CD14-positive monocyte (primary cell): Measurements from ENCODE around the gene ASTN2. TPM values are rescaled to one million over a fixed set of nuclear protein-coding genes. Genes with fewer than 3 reads are reported as not detected.

Source experiments
- DNase-seq, 3 donors: peaks; one replicate each; pipeline ENCODE4 v3.0.0-alpha.2; 2011 to 2022
- H2AFZ ChIP-seq: 2 replicates; pipeline ENCODE4 v1.6.0; 2012; ENCODE audit warnings: mild to moderate bottlenecking, low read depth, low read length, inconsistent platforms; ENCODE audit not compliant: insufficient read depth, poor library complexity, severe bottlenecking
- H3K27ac ChIP-seq, 2 donors: 1 replicate in 1 of 2; 2 replicates in 1 of 2; pipeline ENCODE4 v1.5.1; 2012 to 2013; ENCODE audit warnings: low read length in 2 of 2, control low read depth in 1 of 2, inconsistent platforms in 1 of 2, low read depth in 1 of 2, mild to moderate bottlenecking in 1 of 2
- H3K27me3 ChIP-seq, 2 donors: one replicate each; pipeline versions ENCODE4 v1.6.0 to v1.6.1; 2011 to 2013; ENCODE audit warnings: low read length in 2 of 2; ENCODE audit not compliant: control insufficient read depth in 2 of 2, insufficient read depth in 2 of 2
- H3K36me3 ChIP-seq, 2 donors: replicated peaks in 1 of 2; 1 replicate in 1 of 2; 2 replicates in 1 of 2; pipeline versions ENCODE4 v1.5.1 to v1.6.1; 2012 to 2013; ENCODE audit warnings: low read length in 2 of 2, control low read depth in 1 of 2, inconsistent platforms in 1 of 2, mild to moderate bottlenecking in 1 of 2; ENCODE audit not compliant: insufficient read depth in 2 of 2, control insufficient read depth in 1 of 2
- H3K4me1 ChIP-seq, 2 donors: 1 replicate in 1 of 2; 2 replicates in 1 of 2; pipeline versions ENCODE4 v1.5.1 to v1.6.1; 2012 to 2013; ENCODE audit warnings: low read length in 2 of 2, control low read depth in 1 of 2, inconsistent platforms in 1 of 2, mild to moderate bottlenecking in 1 of 2, moderate library complexity in 1 of 2; ENCODE audit not compliant: insufficient read depth in 2 of 2, control insufficient read depth in 1 of 2
- H3K4me2 ChIP-seq: replicated peaks from 2 replicates; pipeline ENCODE3; 2012; ENCODE audit warnings: low read length, moderate library complexity, mild to moderate bottlenecking; ENCODE audit not compliant: poor library complexity, severe bottlenecking; ENCODE audit errors: extremely low read depth
- H3K4me3 ChIP-seq, 3 experiments: fragments of 200-600 bp in 1 of 3; sonication (generic) in 1 of 3; replicated peaks in 1 of 3; 1 replicate in 2 of 3; 2 replicates in 1 of 3; pipeline ENCODE4 v1.5.1; 2011 to 2013; ENCODE audit warnings: low read length in 3 of 3, mild to moderate bottlenecking in 3 of 3, control low read depth in 2 of 3, low read depth in 2 of 3, inconsistent platforms in 1 of 3, moderate library complexity in 1 of 3
- H3K79me2 ChIP-seq: 2 replicates; pipeline ENCODE4 v1.6.0; 2012; ENCODE audit warnings: mild to moderate bottlenecking, control low read depth, inconsistent platforms, low read length, moderate library complexity; ENCODE audit not compliant: insufficient read depth
- H3K9ac ChIP-seq: 2 replicates; pipeline ENCODE4 v1.6.0; 2017; ENCODE audit warnings: low read length, mild to moderate bottlenecking; ENCODE audit not compliant: insufficient read depth, poor library complexity, severe bottlenecking
- H3K9me3 ChIP-seq, 2 donors: replicated peaks in 1 of 2; 1 replicate in 1 of 2; 2 replicates in 1 of 2; pipeline versions ENCODE4 v1.5.1 to v1.6.1; 2012 to 2013; ENCODE audit warnings: low read length in 2 of 2, control low read depth in 1 of 2; ENCODE audit not compliant: control insufficient read depth in 1 of 2, insufficient read depth in 1 of 2
- H4K20me1 ChIP-seq: 2 replicates; pipeline ENCODE4 v1.6.0; 2012; ENCODE audit warnings: mild to moderate bottlenecking, low read length, control low read depth, moderate library complexity; ENCODE audit not compliant: insufficient read depth
- H3K27ac Mint-ChIP-seq, 7 donors: one replicate each; pipeline ENCODE4 v1.8.0; 2020; ENCODE audit warnings: mild to moderate bottlenecking in 7 of 7, mixed read lengths in 7 of 7, moderate library complexity in 6 of 7, inconsistent platforms in 2 of 7
- H3K27me3 Mint-ChIP-seq, 3 donors: one replicate each; pipeline ENCODE4 v1.8.0; 2021 to 2022; ENCODE audit warnings: low read depth in 3 of 3, mild to moderate bottlenecking in 3 of 3, mixed read lengths in 3 of 3, moderate library complexity in 3 of 3, inconsistent platforms in 1 of 3
- H3K36me3 Mint-ChIP-seq, 2 donors: one replicate each; pipeline ENCODE4 v1.8.0; 2020; ENCODE audit warnings: mixed read lengths in 2 of 2, inconsistent platforms in 1 of 2, mild to moderate bottlenecking in 1 of 2
- H3K4me1 Mint-ChIP-seq: one replicate; pipeline ENCODE4 v1.8.0; 2020; ENCODE audit warnings: mild to moderate bottlenecking, mixed read lengths
- H3K4me3 Mint-ChIP-seq, 2 donors: one replicate each; pipeline ENCODE4 v1.8.0; 2020; ENCODE audit warnings: mild to moderate bottlenecking in 2 of 2, mixed read lengths in 2 of 2, moderate library complexity in 1 of 2
- H3K9me3 Mint-ChIP-seq, 7 donors: one replicate each; pipeline ENCODE4 v1.8.0; 2020 to 2022; ENCODE audit warnings: mixed read lengths in 7 of 7, mild to moderate bottlenecking in 6 of 7, moderate library complexity in 6 of 7, inconsistent platforms in 2 of 7
- CTCF ChIP-seq: fragments of 200-600 bp; IDR thresholded peaks from one replicate; pipeline ENCODE4 v1.8.0; 2022; ENCODE audit warnings: antibody characterized with exemption, mild to moderate bottlenecking
- WGBS: methylation state at CpG from one replicate; pipeline ENCODE4 v1.1.5; 2013; ENCODE audit warnings: missing lambda C conversion rate; ENCODE audit not compliant: insufficient coverage; 5-methylcytosine and 5-hydroxymethylcytosine counted together
- intact Hi-C, 2 donors: fragments of 100-400 bp; cut with micrococcal nuclease; formaldehyde crosslinking; loops; one replicate each; pipeline versions ENCODE4 v1.15.0 to v1.15.1; 2023
- polyA plus RNA-seq, 3 donors: library from polyadenylated mRNA; depleted of rRNA in 1 of 3; unstranded in 2 of 3; stranded (reverse) in 1 of 3; fragments of 300-500 nt in 2 of 3; fragments of >200 nt in 1 of 3; fragmentation: Illumina TruSeq in 2 of 3; gene quantifications; 1 replicate in 2 of 3; 2 replicates in 1 of 3; pipeline ENCODE4 v1.2.3, GENCODE V29; 2012 to 2021

The ASTN2 gene
- polyA plus RNA-seq, 3 donors: not detected

- peaks cover 0 to 10% (median 2%) of the 10 kb centered on the region in 7 donors for H3K9me3 Mint-ChIP-seq
- Histone ChIP-seq H3K79me2 (no peaks in the 10 kb centered on the region), H3K36me3 (no peaks in the 10 kb centered on the region), H3K9me3 (no peaks in the 10 kb centered on the region), H3K9ac (no peak overlapping the region), H3K4me3 (no peak overlapping the region), H3K4me1 (peaks cover 20 to 58% of the 10 kb centered on the region in 2 donors), H3K4me2 (no peak overlapping the region), H4K20me1 (no peaks in the 10 kb centered on the region), H3K27ac (peak overlapping the region; percentile 0), H3K27me3 (no peaks in the 10 kb centered on the region), H2AFZ (no peak overlapping the region)
- peak overlapping the region; percentile 79 to 96 (median 90) for H3K27ac Mint-ChIP-seq
- H3K27me3 Mint-ChIP-seq: peaks cover 0 to 1% (median 0%) of the 10 kb centered on the region in 3 donors
- DNase-seq: peak; percentile 60 to 92 (median 87)
- peaks cover 57% of the 10 kb centered on the region for H3K4me1 Mint-ChIP-seq
- intact Hi-C loops: no loop called here
- TF ChIP-seq CTCF: no peak
- no peaks in the 10 kb centered on the region for H3K36me3 Mint-ChIP-seq
- H3K4me3 Mint-ChIP-seq: peak overlapping the region in 1 of 2 donors; percentile 11
- WGBS: no CpG with 5 or more reads among the region's 2 CpGs
Measured at GRCh38 chr9:116945817-116946216, 469.0 kb downstream of the ASTN2 start.

GRCh38 chr9:116944714-116945534 lies 469.9 kb downstream of the ASTN2 start:
- Histone ChIP-seq H3K27me3 (no peaks in the 10 kb centered on the region), H3K36me3 (no peaks in the 10 kb centered on the region), H3K9me3 (no peaks in the 10 kb centered on the region), H3K4me3 (no peak overlapping the region), H3K27ac (peak overlapping the region; percentile 0 to 51), H2AFZ (no peak overlapping the region), H3K79me2 (no peaks in the 10 kb centered on the region), H3K9ac (no peak overlapping the region), H3K4me1 (peaks cover 20 to 49% of the 10 kb centered on the region in 2 donors), H3K4me2 (no peak overlapping the region), H4K20me1 (no peaks in the 10 kb centered on the region)
- H3K4me3 Mint-ChIP-seq: no peak overlapping the region
- peak in 2 of 3 donors; percentile 7 to 20 for DNase-seq
- 100% methylated on average over 1 of the region's 4 CpGs for WGBS
- intact Hi-C loops: no loop called here
- peaks cover 0 to 1% (median 0%) of the 10 kb centered on the region in 3 donors for H3K27me3 Mint-ChIP-seq
- H3K36me3 Mint-ChIP-seq: no peaks in the 10 kb centered on the region
- H3K4me1 Mint-ChIP-seq: peaks cover 49% of the 10 kb centered on the region
- peak overlapping the region; percentile 79 to 96 (median 90) for H3K27ac Mint-ChIP-seq
- peaks cover 0 to 10% (median 2%) of the 10 kb centered on the region in 7 donors for H3K9me3 Mint-ChIP-seq
- no peak for TF ChIP-seq CTCF
